ENCODE data around the gene RRP8.

RRP8 gene

DNA sequence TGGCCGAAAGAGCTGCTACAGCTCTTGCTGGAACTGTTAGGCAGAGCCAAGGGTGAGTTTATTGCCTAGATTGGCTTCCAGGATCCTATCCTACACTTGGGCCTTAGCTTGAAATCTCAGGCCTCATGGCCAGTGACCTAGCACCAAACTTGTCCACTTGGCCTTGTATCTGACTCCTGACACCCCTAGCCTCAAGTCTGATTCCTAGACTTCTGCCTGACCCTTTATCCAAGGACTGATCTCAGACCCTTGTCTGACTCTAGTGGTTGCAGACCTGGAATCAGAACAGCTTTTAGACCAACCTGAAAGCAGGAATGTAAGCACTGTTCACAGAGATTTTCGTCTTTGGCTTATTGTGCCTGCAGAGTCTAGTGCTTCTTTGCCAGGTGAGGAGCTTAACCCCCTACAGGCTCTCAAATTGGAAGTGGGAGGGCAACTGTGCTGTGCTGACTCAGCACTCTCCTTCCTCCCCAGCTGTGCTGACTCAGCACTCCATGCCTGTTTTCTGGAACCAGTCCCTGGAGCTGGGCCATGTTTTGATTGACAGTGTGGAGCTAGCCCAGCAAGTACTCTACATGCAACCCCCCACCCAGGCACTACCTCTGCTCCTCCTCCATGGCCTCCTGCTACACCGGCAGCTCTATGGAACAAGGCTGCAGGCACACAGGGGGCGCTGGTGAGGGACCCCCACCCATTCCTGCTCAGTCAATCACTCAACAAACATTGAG is 35.1 kb downstream of the RRP8 start:
- no peak for DNase-seq (ENCODE audit: low spot score)

- no peak for DNase-seq (ENCODE audit: low spot score)
Measured at GRCh38 chr11:6567371-6567745, 36.1 kb downstream of the RRP8 start.

GRCh38 chr11:6566704-6567370 is 36.6 kb downstream of the RRP8 start:
- no peak for DNase-seq (ENCODE audit: low spot score)

GRCh38 chr11:6565988-6566703 is 37.3 kb downstream of the RRP8 start:
- no peak for DNase-seq (ENCODE audit: low spot score)

- DNase-seq (ENCODE audit: low spot score) = no peak
Measured at GRCh38 chr11:6565325-6565724, 38.1 kb downstream of the RRP8 start.

DNA sequence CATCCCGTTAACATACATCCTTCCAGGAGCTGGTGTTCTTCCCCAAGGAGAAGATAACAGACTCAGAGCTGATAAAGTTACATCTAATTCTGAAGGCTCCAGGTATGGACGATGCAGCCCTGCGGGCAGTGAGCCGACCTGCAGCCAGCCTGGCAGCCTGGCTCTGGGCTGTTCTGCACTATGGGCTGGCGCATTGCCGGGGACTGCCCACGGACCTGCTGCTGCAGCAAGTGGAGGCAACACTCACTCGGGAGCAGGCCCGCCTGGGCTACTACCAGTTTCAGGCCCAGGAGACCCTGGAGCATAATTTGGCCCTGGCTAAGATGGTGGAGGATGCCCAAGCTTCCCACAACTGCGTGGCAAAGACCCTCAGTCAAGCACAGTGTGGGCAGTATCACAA is 39.7 kb downstream of the RRP8 start:
- no peak for DNase-seq (ENCODE audit: low spot score)

DNA sequence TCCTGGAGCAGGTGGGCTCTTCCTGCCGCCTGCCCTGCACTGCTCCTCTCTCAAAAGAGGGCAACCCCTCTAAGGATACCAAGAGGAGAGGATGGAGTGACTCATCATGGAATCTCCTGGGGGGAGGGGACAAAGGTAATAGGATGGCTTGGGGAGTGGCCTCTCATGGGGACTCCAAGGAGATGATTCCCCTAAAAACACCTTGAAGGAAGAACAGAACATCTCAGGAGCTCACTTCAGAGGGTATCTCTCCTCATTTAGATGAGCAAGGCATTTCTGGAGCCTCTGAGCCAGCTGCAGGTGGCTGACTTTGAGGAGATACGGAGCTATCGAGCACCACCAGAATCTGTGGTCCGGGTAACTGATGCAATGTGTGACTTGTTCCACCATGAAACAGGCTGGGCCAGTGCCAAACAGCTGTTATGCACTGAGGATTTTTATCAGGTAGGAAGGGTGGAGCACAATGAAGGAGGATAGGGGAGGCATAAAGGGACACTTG is 40.2 kb downstream of the RRP8 start:
- no peak for DNase-seq (ENCODE audit: low spot score)

DNA sequence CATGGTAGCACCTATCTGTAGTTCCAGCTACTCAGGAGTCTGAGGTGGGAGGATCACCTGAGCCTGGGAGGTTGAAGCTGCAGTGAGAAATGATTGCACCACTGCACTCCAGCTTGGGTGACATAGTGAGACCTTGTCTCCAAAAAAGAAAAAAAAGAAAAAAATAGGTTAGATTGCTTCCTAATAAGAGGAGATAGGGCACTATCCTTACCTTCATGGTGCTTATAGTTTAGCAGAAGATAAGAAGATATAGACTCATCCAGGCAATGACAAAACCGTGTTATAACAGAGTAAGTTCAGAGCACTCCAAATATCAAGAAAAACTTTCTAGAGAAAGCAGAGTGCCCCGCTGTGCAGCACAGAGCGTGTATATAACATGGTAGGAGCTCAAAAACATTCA is 42.1 kb downstream of the RRP8 start:
- DNase-seq (ENCODE audit: low spot score) = no peak

DNA sequence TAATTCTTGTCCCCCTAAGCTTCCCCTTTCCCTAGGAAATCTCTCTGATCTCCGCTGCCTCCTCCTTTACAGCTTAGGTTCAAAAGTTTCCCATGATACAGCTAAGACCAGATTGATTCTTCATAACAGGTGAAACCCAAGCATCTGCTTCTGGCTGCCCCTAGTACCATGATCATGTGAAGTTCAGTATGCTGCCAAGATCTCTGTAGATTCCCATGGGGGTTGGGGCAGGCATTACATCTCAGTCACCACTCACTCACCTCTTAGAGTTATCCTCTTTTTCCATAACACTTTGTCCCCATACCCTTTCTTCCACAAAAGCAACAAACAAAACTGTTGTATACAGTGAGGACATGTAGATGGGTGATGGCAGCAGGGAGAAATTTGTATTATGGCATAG is 44.0 kb downstream of the RRP8 start:
- no peak for DNase-seq (ENCODE audit: low spot score)

- DNase-seq (ENCODE audit: low spot score) = no peak
Measured at GRCh38 chr11:6557761-6558674, 45.4 kb downstream of the RRP8 start.

DNA sequence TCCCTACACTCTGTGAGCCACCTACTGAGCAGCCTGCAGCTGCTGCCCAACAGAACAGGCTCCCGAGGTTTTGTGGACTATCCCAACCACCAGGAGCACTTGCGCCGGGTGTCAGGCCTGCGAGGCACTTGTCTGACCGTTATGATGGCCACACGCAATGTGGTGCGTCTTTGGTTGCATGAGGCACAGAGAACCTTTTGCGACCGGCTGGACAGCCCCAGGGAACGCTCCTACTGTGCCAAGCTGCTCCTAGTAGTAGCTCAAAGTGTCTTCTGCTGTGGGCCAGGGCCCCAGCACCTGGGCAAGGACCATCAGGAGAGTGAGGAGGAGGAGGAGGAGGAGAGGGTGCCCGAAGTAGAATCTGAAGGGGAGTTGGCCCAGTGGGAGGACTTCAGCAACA is 46.4 kb downstream of the RRP8 start:
- DNase-seq (ENCODE audit: low spot score) = no peak

GRCh38 chr11:6556139-6556949 is 47.1 kb downstream of the RRP8 start:
- DNase-seq (ENCODE audit: low spot score) = no peak

DNA sequence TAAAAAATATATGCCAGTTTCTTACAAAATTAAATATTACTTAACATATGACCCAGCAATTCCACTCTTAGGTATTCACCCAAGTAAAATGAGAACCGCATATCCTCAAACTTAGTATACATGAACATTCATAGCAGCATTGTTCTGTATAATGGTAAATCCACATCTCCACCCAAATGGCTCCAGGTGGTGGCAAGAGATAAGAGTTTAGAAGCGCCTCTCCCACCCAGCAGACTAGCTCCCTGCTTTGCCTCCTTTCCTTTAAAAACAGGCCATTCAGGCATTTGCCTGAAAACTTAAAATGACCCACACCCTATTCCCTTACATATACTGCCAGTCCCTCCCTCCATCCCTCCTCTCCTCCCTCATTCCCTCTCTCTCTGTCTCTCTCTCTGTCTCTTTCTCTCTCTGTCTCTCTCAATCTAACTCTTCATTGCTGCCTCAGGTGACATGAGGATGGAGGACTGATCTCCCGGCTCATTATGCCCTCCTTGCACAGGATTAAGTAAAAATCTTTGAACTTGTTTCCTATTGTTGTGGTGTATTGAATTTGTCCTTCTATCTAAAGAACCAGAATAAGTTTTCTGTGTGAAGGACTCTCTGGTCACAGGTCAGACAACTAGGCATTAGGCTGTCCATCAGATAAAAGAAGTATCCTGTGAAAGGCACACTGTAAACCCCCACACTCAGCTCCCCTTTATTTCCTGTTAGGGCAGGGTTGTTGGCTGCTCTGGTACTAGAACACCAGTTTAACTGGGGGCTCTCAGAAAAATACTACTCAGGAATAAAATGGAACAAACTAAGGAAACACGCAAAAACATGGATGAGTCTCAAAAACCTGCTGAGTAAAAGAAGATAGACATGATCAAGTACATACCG is 48.3 kb downstream of the RRP8 start:
- no peak for DNase-seq (ENCODE audit: low spot score)

GRCh38 chr11:6553634-6554033 is 49.8 kb downstream of the RRP8 start:
- DNase-seq (ENCODE audit: low spot score) = no peak

DNA sequence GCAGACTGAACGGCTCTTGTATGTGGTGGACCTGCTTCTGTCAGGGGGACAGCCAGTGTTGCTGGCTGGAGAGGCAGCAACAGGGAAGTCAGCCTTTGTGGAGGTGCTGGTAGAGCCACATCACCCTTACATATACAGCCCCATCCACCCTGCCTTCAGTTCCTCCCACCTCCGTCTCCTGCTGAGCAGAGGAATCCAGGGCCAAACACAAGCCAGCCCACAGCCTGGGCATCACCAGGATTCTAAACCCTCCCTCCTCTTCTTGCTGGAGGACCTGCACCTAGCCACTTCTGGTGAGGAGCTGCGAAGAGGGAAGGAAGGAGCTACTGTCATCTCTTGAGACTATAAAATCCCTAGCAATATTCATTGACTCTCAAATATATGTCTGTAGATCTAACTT is 54.8 kb downstream of the RRP8 start:
- no peak for DNase-seq (ENCODE audit: low spot score)

- no peak for DNase-seq (ENCODE audit: low spot score)
Measured at GRCh38 chr11:6548121-6548520, 55.3 kb downstream of the RRP8 start.

GRCh38 chr11:6547177-6547576 is 56.2 kb downstream of the RRP8 start:
- no peak for DNase-seq (ENCODE audit: low spot score)

DNA sequence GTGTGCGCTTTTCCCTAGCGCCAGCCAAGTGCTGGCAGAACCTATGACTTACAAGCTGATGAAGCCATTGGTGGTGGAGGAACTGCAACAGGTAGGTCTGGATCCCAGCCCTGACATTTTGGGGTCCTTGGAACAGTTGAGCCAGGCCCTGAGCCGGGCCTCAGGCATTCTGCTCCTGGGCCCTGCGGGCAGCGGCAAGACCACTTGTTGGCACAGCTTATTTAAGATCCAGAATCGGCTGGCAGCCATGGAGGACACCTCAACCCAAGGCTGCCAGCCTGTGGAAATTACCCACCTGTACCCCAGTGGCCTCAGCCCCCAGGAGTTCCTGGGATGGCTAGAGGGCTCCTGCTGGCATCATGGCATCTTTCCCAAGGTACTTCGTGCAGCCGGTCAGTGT is 56.7 kb downstream of the RRP8 start:
- DNase-seq (ENCODE audit: low spot score) = no peak

- no peak for DNase-seq (ENCODE audit: low spot score)
Measured at GRCh38 chr11:6545917-6546605, 57.4 kb downstream of the RRP8 start.
